Skeletal muscle tissue (tissue), 4 donors: Measurements from ENCODE around the gene FER. TPM values are rescaled to one million over a fixed set of nuclear protein-coding genes. Genes with fewer than 3 reads are reported as not detected.
"Not testable (repeated sequence)": the region's sequence is repeated elsewhere in the genome, so short reads cannot be mapped to it uniquely, and the experiment has no call there.

Source experiments
- H3K27ac ChIP-seq: one replicate; pipeline ENCODE4 v1.7.0; 2013; ENCODE audit warnings: mild to moderate bottlenecking, low read depth, low read length, inconsistent platforms
- H3K27me3 ChIP-seq, 3 donors: one replicate each; pipeline ENCODE4 v1.7.0; 2013; ENCODE audit warnings: low read length in 3 of 3; ENCODE audit not compliant: control insufficient read depth in 3 of 3, insufficient read depth in 3 of 3
- H3K36me3 ChIP-seq, 3 donors: one replicate each; pipeline ENCODE4 v1.7.0; 2013; ENCODE audit warnings: low read length in 3 of 3; ENCODE audit not compliant: control insufficient read depth in 3 of 3, insufficient read depth in 3 of 3
- H3K4me1 ChIP-seq, 3 donors: one replicate each; pipeline ENCODE4 v1.7.0; 2013; ENCODE audit warnings: low read length in 3 of 3, mild to moderate bottlenecking in 3 of 3; ENCODE audit not compliant: control insufficient read depth in 3 of 3, insufficient read depth in 3 of 3
- H3K4me3 ChIP-seq, 3 donors: one replicate each; pipeline ENCODE4 v1.7.0; 2013; ENCODE audit warnings: low read length in 3 of 3
- H3K9ac ChIP-seq, 3 donors: one replicate each; pipeline ENCODE4 v1.7.0; 2013; ENCODE audit warnings: low read length in 3 of 3, mild to moderate bottlenecking in 3 of 3, moderate library complexity in 2 of 3, low read depth in 1 of 3
- H3K9me3 ChIP-seq, 3 donors: one replicate each; pipeline ENCODE4 v1.7.0; 2013; ENCODE audit warnings: low read length in 3 of 3; ENCODE audit not compliant: control insufficient read depth in 3 of 3
- total RNA-seq: library from RNA; depleted of rRNA; stranded (reverse); fragments of >200 nt; gene quantifications from one replicate; pipeline ENCODE4 v1.2.3, GENCODE V29; 2014
- donor health status: Osteomylitis.

The FER gene
- total RNA-seq, 1 donor from 2014 or later: 19.8 TPM

- no peaks in the 10 kb centered on the region for H3K4me1 ChIP-seq
- no peak overlapping the region for H3K9ac ChIP-seq
- no peaks in the 10 kb centered on the region for H3K27me3 ChIP-seq
- no peak overlapping the region for H3K27ac ChIP-seq
- H3K9me3 ChIP-seq: no peaks in the 10 kb centered on the region
- H3K36me3 ChIP-seq: no peaks in the 10 kb centered on the region
- H3K4me3 ChIP-seq: no peak overlapping the region
Observed at GRCh38 chr5:108858959-108859358, 111.3 kb downstream of the FER start.

- H3K27me3 ChIP-seq: no peaks in the 10 kb centered on the region
- H3K9ac ChIP-seq: no peak overlapping the region
- H3K36me3 ChIP-seq: no peaks in the 10 kb centered on the region
- no peak overlapping the region for H3K27ac ChIP-seq
- H3K4me3 ChIP-seq: no peak overlapping the region
- peaks cover 0 to 2% (median 0%) of the 10 kb centered on the region in 3 donors for H3K9me3 ChIP-seq
- H3K4me1 ChIP-seq: no peaks in the 10 kb centered on the region
Observed at GRCh38 chr5:108862211-108862610, 114.5 kb downstream of the FER start.

- not testable (repeated sequence) for H3K4me3 ChIP-seq, H3K27ac ChIP-seq, H3K9ac ChIP-seq, H3K9me3 ChIP-seq, H3K36me3 ChIP-seq, H3K27me3 ChIP-seq, H3K4me1 ChIP-seq
Observed at GRCh38 chr5:108866097-108866496, 118.4 kb downstream of the FER start.

- Histone ChIP-seq H3K4me1 (no peaks in the 10 kb centered on the region), H3K27ac (no peak overlapping the region), H3K9me3 (peaks cover 0 to 2% (median 0%) of the 10 kb centered on the region in 3 donors), H3K36me3 (no peaks in the 10 kb centered on the region), H3K4me3 (no peak overlapping the region), H3K9ac (no peak overlapping the region), H3K27me3 (no peaks in the 10 kb centered on the region)
Observed at GRCh38 chr5:108867656-108868055, 120.0 kb downstream of the FER start.

GRCh38 chr5:108869066-108869465 is 121.4 kb downstream of the FER start:
- H3K36me3 ChIP-seq: no peaks in the 10 kb centered on the region
- H3K9me3 ChIP-seq: peaks cover 0 to 2% (median 0%) of the 10 kb centered on the region in 3 donors
- H3K4me1 ChIP-seq: no peaks in the 10 kb centered on the region
- no peak overlapping the region for H3K27ac ChIP-seq
- H3K27me3 ChIP-seq: no peaks in the 10 kb centered on the region
- H3K4me3 ChIP-seq: no peak overlapping the region
- H3K9ac ChIP-seq: no peak overlapping the region

- Histone ChIP-seq H3K4me3 (no peak overlapping the region), H3K36me3 (no peaks in the 10 kb centered on the region), H3K27me3 (no peaks in the 10 kb centered on the region), H3K27ac (no peak overlapping the region), H3K4me1 (no peaks in the 10 kb centered on the region), H3K9ac (no peak overlapping the region), H3K9me3 (no peaks in the 10 kb centered on the region)
Observed at GRCh38 chr5:108876451-108876850, 128.8 kb downstream of the FER start.

- Histone ChIP-seq H3K4me1 (no peaks in the 10 kb centered on the region), H3K27ac (no peak overlapping the region), H3K9ac (no peak overlapping the region), H3K9me3 (no peaks in the 10 kb centered on the region), H3K4me3 (no peak overlapping the region), H3K27me3 (no peaks in the 10 kb centered on the region), H3K36me3 (no peaks in the 10 kb centered on the region)
Observed at GRCh38 chr5:108878756-108879155, 131.1 kb downstream of the FER start.

GRCh38 chr5:108881133-108881532 is 133.4 kb downstream of the FER start:
- Histone ChIP-seq H3K4me3 (no peak overlapping the region), H3K9me3 (no peaks in the 10 kb centered on the region), H3K4me1 (no peaks in the 10 kb centered on the region), H3K36me3 (no peaks in the 10 kb centered on the region), H3K9ac (no peak overlapping the region), H3K27ac (no peak overlapping the region), H3K27me3 (no peaks in the 10 kb centered on the region)

- H3K27me3 ChIP-seq: no peaks in the 10 kb centered on the region
- H3K9ac ChIP-seq: no peak overlapping the region
- H3K27ac ChIP-seq: peak overlapping the region; percentile 3
- H3K4me3 ChIP-seq: no peak overlapping the region
- no peaks in the 10 kb centered on the region for H3K9me3 ChIP-seq
- no peaks in the 10 kb centered on the region for H3K36me3 ChIP-seq
- H3K4me1 ChIP-seq: no peaks in the 10 kb centered on the region
Observed at GRCh38 chr5:108884736-108885135, 137.0 kb downstream of the FER start.

- H3K4me3 ChIP-seq: no peak overlapping the region
- H3K9me3 ChIP-seq: no peaks in the 10 kb centered on the region
- no peaks in the 10 kb centered on the region for H3K4me1 ChIP-seq
- peaks cover 0 to 5% (median 0%) of the 10 kb centered on the region in 3 donors for H3K36me3 ChIP-seq
- no peak overlapping the region for H3K27ac ChIP-seq
- H3K9ac ChIP-seq: no peak overlapping the region
- no peaks in the 10 kb centered on the region for H3K27me3 ChIP-seq
Observed at GRCh38 chr5:108898257-108898656, 150.6 kb downstream of the FER start.

GRCh38 chr5:108898707-108899106 is 151.0 kb downstream of the FER start:
- H3K36me3 ChIP-seq: peaks cover 0 to 5% (median 0%) of the 10 kb centered on the region in 3 donors
- no peaks in the 10 kb centered on the region for H3K4me1 ChIP-seq
- no peak overlapping the region for H3K27ac ChIP-seq
- no peak overlapping the region for H3K9ac ChIP-seq
- H3K27me3 ChIP-seq: no peaks in the 10 kb centered on the region
- no peak overlapping the region for H3K4me3 ChIP-seq
- no peaks in the 10 kb centered on the region for H3K9me3 ChIP-seq
